ENCODE results near the gene SPG11.
A peak's percentile ranks its signal among the peaks of the same experiment; 100 is the strongest.
"Not testable (repeated sequence)": the region's sequence is repeated elsewhere in the genome, so short reads cannot be mapped to it uniquely, and the experiment has no call there.

SPG11 gene

DNA sequence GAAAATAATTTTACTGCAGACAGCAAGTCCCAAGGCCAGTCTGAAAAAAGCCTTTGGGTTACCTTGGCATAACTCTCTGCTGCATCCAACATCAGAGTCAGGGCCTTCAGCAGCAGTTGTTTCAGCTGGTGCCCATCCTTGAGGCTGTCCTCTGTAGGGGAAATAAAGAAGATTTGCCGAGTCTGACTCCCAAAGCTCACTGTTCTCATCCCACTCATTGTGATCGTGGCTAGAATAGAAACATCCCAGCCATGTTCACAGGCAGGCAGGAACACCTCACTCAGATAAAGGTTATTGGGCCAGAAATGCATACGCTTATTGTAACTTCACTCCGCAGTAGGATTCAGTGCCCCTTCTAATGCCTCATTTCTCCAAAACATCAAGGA lies 97.3 kb downstream of the SPG11 start:
- no peak for DNase-seq (ENCODE audit: low read depth)

DNA sequence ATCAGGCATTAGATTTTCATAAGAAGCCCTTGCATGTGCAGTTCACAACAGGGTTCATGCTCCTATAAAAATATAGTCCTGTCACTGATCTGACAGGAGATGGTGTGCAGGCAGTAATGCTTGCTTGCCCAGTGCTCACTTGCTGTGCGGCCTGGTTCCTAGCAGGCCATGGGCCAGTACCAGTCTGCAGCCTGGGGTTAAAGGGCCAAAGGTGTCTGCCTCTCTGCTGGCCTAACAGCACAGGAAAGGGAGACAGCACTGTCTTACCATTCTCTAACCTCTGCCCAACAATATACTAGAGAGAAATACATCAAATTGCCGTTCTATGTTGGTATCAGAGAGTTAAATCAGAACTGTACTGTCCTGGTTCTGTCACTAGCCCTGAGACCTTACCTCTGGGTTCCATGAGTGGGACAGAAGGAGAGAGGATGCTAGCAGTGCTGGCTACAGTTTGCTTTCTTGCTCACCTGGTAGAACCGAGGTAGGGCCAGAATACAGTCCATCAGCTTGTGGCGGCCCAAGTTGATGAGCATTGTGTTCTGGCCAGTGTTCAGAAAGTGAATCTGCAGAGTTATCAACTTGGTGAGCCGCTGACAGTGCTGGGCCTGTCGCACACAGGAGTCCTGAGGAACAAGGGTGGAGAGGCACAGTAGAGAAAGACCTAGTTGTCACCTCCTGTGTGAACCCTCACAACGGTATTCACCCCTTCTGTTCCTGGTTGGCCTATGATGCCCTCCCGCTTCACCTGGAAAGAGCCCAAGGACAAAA lies 97.9 kb downstream of the SPG11 start:
- DNase-seq (ENCODE audit: low read depth) = no peak

DNA sequence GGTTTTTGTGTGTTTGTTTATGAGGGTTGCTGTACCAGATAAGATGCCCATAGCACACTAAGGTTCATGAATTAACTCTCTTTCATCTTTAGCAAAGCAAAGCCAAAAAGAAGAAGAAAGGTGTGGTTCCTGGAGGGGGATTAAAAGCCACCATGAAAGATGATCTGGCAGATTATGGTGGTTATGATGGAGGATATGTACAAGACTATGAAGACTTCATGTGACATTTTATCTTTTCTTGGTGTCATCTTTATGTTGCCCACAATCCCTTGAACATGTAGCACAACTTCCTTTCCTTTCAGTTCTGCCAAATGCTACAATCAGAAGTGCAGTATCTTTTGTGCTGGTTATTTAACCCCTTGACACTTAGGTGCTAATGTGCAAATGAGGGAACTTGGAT lies 102.5 kb downstream of the SPG11 start:
- not testable (repeated sequence) for DNase-seq (ENCODE audit: low read depth)

DNA sequence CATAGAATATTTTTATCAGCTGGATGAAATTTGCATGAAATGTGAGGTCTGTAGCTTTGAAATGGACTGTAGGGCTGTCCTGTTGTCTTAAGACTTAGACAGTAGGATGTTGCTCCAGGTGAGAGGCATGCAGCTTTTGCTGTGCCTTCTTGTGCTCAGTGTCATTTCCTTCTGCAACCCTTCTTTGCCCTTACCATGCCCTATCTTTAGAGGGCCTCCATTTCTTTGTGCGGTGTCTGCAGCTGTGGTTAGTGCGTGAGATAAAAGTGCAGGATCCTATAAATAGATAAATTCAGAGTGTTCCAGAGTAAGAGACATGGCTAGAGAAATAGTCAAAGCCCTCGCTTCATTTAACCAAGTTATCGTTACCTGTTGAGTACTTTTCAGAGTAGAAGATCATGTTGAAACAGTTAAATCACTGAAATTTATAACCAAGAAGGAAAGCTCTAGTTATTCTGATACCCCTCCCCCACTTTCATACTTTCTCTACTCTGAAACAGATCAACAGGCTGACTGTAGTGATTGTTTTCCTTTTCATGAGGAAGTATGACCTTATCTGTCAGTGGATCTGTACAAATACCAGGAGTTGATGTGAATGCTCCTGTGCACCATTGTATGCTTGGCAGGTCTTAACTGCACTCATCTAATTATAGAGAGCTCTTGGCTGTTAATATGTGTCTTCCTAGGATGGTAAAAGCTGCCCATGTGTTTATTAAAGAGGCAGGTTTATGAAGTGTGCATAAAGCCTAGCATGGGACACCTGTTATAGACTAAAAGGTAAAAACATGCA lies 108.3 kb downstream of the SPG11 start:
- DNase-seq (ENCODE audit: low read depth) = peak; percentile 27

DNA sequence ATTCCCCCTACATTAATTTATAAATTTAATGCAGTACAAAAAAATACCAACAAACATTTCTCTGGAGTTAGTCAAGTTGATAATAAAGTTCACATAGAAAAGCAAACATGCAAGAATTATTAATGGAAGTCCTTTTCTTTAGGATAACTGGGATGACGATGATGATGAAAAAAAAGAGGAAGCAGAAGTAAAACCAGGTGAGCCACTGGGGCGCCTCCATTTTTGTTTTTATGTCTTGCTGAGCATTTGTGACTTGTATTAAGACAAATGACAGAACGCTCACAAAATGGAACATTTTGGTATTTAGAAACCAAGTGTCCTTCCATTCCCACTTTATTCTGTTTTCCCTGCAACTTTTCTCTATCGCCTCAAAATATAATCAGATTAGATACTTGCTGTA lies 112.7 kb downstream of the SPG11 start:
- no peak for DNase-seq (ENCODE audit: low read depth)

DNA sequence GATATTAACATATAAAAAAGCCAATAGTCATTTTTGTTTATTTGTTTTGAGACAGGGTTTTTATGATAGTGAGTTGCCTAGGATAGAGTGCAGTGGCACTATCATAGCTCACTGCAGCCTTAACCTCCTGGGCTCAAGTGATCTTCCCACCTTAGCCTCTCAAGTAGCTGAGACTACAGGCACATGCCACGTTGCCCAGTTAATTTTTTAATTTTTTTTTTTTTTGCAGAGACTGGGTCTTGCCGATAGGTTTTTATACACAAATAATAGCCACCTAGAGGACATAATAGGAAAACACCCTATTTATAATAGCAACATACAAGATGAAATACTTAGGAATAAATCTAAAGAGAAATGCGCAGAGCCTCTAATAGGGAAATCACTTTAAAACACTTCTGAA lies 113.2 kb downstream of the SPG11 start:
- peak; percentile 57 for DNase-seq (ENCODE audit: low read depth)

DNA sequence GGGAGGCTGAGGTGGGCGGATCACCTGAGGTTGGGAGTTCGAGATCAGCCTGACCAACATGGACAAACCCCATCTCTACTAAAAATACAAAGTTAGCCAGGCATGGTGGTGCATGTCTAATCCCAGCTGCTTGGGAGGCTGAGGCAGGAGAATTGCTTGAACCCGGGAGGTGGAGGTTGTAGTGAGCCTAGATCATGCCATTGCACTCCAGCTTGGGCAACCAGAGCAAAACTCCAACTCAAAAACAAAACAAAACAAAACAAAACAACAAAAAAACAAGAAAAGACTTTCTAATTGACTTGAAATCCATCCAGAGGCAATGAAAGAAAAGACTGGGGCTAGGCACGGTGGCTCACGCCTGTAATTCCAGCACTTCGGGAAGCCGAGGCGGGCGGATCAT lies 114.3 kb downstream of the SPG11 start:
- not testable (repeated sequence) for DNase-seq (ENCODE audit: low read depth)

DNA sequence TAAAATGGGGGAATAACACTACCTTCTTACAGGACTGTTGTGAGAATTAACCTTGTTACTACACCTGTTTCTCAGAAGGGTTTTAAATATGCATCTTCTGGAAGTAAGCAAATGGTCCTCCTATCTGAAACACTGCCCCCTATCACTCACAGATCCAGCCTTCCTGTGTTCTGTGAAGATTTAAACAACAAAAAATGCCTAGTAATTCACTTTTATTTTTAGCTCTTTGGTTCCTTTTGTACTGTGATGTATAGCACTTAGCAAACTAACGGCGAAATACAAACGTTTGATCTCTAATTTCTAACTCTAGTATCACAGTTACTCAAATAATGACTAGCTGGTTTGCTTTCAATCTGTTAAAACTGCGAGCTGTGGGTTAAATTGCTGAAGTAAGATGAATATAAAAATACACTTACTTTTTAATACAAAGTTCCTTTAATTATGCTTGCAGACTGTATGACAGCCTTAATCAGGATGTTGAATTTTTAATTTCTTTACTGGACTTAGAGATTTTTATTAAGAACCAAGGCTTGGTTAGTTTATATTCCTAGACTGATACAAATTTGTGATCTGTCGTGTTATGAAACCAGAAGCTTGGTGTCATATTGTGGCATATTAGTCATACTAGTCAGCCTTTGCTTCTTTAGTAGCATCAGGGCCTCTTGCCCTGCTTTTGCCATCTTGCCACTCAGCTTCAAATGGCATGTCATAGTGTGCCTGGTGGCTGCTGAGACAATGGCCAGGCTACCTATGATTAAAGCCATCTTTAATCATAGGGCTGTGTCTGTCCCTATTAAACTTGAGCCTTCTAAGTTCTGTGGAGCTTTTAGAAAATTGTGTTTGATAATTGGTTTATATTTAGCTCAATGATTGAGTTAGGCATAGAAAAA lies 117.3 kb downstream of the SPG11 start:
- peak; percentile 43 for DNase-seq (ENCODE audit: low read depth)

DNA sequence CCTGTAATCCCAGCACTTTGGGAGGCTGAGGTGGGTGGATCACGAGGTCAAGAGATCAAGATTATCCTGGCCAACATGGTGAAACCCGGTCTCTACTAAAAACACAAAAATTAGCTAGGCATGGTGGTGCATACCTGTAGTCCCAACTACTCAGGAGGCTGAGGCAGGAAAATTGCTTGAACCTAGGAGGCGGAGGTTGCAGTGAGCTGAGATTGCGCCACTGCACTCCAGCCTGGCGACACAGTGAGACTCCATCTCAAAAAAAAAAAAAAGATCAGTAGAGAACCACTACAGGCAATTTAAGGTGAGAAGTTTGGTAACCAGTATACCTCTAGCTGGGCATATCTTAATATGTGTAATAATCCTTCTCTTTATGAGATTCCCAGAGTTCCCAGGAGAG lies 118.7 kb downstream of the SPG11 start:
- DNase-seq (ENCODE audit: low read depth) = not testable (repeated sequence)

DNA sequence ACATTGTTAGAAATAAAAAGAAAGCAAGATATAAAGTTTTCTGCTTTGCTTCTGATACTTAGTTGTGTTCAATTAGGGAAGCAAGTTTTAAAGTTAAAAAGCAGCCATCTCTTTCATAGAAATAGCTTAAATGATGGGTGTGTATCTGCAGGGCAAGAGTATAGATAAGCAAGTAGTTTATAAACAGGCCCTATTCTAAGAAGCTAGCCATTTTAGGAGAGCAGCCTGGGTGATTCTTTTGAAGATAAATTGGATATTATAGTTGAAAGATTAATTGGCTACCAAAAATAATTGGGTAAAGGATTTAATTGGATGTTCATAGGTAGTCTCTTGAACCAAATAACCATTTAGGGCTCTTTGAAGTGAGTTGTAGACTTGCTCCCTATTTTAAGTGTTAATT lies 120.9 kb downstream of the SPG11 start:
- no peak for DNase-seq (ENCODE audit: low read depth)

DNA sequence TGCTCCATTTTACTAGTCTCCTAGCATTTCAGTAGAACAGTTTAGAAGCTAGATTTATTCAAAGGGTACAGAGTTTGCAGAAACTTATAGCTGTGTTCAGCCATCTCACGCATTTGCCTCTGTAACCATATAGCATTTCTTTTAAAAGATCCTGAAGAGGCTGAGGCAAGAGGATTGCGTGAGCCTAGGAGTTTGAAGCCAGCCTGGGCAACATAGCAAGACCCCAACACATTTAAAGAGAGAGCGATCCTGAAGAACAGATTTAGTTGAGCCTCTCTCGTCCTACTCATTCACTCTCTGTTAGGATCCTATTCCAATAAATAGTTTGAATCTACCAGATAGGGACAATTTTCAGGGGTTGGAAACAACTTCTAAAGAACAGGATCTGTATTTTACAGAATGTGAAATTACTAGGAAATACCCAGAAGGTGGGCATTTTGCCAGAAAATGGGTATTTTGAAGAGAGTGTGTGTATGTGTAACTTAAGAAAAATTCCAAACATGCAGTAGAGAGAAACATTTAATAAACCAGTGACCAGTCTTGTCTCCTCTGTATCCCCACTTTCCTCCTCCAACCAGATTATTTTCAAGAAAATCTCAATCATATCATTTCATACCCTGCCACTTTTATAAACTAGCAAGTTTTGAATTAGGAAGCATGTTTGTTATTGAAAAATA lies 122.0 kb downstream of the SPG11 start:
- DNase-seq (ENCODE audit: low read depth) = peak; percentile 92

DNA sequence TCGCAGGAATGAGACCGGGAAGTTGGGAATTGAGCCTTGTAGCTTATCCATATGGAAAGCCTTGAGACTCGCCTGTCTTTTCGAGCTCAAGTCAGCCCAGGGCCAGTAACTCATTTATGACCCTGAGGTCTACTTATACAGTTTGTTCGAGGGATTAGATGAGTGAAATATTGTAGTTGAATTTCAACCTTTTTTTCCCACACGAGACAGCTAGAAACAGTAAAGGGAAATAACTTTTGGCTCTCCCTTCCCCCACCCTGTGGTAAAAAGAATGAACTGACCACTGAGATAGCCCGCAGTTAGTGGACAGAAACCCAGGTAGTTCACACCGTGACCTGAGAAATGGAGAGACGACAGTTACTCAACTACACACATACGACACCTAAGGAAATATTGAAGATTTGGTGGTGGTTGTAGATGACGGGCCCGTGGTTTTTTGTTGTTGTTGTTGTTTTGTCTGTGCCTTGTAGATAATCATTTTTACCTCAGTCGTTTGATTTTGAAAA lies 125.7 kb downstream of the SPG11 start:
- DNase-seq (ENCODE audit: low read depth) = peak; percentile 16

DNA sequence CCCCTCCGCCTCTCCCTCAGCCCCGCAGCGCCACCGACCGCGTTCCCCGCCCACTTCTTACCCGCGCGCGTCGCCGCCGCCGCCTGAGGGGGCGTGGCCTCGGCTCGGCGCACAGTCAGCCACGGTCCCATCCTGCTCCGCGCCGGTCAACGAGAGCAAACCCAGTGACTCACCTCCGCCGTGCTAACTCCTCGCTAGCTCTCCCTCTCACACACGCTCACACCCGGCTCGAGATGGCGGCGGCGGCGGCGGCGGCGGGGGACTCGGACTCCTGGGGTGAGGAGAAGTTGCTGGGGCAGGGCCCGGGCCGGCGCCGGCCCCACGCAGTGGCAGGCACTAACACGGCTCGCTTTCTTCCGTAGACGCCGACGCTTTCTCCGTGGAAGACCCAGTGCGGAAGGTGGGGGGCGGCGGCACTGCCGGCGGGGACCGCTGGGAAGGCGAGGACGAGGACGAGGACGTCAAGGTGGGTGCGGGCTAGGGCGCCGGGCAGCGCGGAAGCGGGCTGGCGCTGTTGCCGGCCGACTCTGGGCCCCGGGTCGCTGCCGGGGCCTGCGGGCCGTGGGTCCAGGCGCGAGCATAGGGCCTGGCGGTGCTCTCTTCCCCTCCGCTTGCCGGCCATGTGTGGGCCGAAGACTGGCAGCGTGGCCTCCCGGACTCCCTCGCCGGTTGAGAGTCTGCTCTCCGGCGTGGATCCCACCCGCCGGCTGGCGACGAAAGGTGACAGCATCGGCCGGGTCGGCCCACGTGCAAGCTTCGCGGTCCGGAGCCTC lies 126.3 kb downstream of the SPG11 start, which contains the start of gene EIF3J:
Gene EIF3J (plus strand): TSS at position 186 of the 773 bp plus-strand sequence. CDS start 48 bp downstream, at position 234.
- peak; percentile 98 for DNase-seq (ENCODE audit: low read depth)

DNA sequence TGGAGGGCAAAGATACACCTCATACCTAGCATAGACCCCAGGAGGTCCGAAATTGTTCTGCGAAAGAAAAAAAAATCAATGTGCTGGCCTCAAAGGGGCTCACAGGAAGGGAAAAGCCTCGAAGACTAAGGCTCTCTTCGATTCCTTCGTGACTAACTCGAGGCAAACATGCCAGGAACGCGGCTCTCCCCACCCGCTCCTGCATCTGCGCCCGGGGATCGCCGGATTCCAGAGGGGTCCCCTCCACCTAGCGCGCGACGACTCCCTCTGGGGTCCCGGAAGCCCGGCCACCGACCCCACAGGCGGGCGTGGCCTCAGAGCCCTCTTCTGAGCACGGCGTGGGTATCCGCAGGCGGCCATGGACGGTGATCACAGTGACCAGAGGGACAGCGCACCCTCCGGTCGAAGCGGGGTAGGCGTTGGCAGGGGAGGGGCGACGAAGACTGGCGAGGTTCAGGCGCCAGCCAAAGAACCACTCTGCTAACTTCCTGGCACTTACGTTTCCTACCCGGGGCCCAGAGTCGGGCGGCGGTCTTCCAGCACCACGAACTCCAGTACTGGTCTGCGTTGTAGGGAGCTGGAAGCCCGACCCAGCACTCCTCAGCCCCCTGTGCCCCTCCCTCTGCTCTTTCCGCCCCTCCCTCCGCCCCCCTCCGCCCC lies 127.0 kb downstream of the SPG11 start:
- DNase-seq (ENCODE audit: low read depth) = peak; percentile 73

DNA sequence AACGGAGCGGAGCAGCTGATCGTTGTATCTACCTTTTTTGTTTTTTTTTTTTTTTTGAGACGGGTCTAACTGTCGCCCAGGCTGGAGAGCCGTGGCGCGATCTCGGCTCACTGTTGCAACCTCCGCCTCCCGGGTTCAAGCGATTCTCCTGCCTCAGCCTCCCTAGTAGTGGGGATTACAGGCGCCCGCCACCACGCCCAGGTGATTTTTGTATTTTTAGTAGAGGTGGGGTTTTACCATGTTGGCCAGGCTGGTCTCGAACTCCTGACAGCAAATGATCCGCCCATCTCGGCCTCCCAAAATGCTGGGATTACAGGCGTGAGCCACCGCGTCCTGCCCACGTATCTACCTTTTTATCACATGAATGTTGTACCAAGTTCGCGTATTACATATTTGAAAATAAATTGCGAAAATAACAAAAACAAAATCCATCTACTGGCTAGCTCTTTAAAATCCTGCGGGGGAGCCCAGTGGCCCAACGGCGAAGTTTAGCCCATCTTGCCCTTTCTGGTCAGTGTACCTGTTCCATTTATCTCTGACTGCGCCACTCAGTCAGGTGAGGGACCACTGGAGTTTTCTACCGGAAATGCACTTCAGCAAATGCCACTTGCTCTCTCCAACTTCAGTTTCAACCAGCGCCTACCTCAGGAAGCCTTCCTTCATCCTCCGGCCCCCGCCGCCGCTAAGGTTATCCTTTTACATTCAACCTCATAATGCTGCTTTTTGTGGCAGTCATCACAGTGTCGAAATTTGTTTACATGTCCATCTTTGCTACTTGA lies 127.8 kb downstream of the SPG11 start:
- no peak for DNase-seq (ENCODE audit: low read depth)

DNA sequence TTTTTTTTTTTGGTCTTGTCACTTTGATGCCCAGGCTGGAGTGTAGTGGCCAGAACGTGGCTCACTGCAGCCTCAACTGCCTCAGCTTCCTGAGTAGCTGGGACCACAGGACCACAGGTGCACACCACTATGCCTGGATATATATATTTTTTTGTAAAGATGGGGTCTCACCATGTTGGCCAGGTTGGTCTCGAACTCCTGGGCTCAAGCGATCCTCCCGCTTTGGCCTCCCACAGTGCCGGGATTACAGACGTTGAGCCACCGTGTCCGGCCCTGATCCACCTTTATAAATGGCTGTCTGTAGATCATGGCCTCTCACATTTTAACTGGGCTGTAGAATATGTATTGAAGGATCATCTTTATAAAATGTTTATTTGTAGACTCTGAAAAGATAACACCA lies 128.4 kb downstream of the SPG11 start:
- no peak for DNase-seq (ENCODE audit: low read depth)

DNA sequence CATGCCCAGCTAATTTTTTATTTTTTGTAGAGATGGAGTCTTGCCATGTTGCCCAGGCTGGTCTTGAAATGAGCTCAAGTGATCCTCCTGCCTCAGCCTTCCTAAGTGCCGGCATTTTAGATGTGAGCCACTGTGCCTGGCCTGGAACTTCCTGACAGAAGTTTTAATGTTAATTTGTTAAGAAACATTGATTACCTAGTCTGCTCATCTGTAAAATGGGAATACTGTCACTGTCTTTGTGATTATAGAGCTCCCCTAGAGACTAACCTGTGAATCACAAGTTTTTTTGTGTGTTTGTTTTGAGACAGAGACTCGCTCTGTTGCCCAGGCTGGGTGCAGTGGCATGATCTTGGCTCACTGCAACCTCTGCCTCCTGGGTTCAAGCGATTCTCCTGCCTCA lies 130.8 kb downstream of the SPG11 start:
- DNase-seq (ENCODE audit: low read depth) = no peak

DNA sequence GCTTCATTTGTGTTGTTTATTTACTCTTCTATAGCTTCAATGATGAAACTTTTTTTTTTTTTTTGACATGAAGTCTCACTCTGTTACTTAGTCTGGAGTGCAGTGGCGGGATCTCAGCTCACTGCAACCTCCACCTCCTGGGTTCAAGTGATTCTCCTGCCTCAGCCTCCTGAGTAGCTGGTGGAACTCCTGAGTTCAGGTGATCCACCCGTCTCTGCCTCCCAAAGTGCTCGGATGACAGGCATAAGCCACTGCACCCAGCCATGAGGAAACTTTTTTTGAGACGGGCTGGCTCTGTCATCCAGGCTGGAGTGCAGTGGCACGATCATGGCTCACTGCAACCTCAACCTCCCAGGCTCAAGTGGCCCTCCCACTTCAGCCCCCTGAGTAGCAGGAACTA lies 131.2 kb downstream of the SPG11 start:
- DNase-seq (ENCODE audit: low read depth) = not testable (repeated sequence)

DNA sequence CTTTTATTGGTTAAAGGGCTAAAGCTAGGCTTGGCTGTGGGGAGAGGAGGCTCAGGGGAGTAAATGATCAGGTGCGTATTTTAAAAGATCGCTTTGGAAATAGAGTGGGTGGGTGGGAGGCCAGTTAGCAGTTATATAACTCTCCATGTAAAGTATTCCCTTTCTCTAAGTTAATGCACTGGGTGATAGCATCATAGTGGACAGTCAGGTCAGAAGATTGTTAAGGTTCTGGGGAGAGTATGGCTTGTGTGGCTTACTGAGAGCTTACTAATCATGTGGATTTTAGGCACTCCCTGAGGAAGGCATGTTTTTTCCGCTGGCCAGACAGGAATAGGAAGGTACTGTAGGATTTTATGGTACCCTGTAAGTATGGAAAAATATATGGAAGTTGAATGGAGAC lies 132.8 kb downstream of the SPG11 start:
- no peak for DNase-seq (ENCODE audit: low read depth)
